Glomerular visceral epithelial cell (primary cell): ENCODE results near the gene TTLL5.

ENCODE experiments used
- DNase-seq: peaks from one replicate; pipeline ENCODE4 v3.0.0-alpha.2; 2016; ENCODE audit errors: extremely low spot score

TTLL5 gene, protein sequence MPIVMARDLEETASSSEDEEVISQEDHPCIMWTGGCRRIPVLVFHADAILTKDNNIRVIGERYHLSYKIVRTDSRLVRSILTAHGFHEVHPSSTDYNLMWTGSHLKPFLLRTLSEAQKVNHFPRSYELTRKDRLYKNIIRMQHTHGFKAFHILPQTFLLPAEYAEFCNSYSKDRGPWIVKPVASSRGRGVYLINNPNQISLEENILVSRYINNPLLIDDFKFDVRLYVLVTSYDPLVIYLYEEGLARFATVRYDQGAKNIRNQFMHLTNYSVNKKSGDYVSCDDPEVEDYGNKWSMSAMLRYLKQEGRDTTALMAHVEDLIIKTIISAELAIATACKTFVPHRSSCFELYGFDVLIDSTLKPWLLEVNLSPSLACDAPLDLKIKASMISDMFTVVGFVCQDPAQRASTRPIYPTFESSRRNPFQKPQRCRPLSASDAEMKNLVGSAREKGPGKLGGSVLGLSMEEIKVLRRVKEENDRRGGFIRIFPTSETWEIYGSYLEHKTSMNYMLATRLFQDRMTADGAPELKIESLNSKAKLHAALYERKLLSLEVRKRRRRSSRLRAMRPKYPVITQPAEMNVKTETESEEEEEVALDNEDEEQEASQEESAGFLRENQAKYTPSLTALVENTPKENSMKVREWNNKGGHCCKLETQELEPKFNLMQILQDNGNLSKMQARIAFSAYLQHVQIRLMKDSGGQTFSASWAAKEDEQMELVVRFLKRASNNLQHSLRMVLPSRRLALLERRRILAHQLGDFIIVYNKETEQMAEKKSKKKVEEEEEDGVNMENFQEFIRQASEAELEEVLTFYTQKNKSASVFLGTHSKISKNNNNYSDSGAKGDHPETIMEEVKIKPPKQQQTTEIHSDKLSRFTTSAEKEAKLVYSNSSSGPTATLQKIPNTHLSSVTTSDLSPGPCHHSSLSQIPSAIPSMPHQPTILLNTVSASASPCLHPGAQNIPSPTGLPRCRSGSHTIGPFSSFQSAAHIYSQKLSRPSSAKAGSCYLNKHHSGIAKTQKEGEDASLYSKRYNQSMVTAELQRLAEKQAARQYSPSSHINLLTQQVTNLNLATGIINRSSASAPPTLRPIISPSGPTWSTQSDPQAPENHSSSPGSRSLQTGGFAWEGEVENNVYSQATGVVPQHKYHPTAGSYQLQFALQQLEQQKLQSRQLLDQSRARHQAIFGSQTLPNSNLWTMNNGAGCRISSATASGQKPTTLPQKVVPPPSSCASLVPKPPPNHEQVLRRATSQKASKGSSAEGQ (N-terminal part only)

DNA sequence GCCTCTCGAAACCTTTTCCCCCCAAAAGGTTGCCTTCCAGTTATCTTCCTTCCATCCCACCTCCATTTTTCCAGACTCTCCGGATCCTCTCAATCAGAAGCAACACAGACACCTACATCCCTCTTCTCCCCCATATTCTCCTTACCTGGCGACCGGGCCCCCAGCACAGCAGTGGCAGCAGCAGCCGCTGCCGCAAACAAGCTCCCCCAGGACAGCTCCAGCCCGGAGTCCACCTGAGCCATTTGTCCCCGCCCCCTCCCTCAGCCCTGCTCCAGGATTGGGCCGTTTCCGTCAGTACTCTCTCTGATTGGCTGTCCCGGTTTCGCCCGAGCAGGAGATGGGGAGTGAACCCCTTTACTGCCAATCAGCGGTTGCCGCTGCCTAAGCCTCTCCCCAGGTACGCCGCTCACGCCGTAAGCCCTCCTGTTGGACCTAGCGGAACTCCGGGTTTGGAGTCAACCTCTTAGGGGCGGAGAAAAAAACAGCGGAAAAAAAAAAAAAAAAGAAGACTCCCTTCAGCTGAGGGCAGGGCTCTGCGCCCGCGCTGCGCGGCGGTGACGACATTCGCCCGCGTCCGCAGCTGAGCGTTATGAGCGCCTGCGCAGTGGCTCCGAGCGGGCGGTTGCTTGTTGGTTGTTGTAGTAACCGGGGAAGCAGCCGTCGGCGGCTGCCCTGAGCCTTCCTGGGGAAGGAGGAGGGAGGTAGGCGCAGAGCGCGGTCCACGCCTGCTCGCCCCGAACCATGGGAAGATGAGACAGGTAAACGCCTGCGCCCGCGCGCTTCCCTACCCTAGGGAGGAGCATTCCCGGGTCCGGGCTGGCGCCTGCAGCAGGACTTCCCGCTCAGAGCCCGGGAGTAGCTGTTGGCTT, at the start of gene TTLL5, which contains the start of gene ERG28:
Gene TTLL5, plus strand, starts transcription at position 617 of the 869 bp plus-strand sequence. CDS start 1,904 bp downstream, outside the sequence.
Gene ERG28, minus strand, starts transcription at position 247 of the 869 bp plus-strand sequence. CDS start 3,374 bp downstream, outside the sequence.
- DNase-seq = peak; percentile 100

DNA sequence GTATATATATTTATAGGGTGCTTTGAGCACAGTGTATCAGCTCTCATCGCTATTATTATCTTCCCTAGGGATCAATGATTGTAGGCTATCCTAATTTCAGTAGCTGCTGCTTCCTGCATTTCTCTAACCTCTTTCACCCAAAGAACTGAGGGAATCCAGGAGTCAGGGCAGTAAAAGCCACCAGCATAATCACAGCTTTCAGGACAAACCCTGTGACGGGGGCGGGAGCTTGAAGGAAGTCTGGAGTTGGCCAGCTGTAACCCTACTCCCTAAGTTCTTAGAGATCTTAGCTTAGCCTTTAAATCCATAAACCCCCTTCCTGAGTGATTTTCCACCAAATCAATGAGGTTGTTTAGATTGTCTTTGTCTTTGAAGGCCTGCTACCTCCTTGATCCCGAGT, 48.9 kb upstream of the TTLL5 start:
- no peak for DNase-seq

DNA sequence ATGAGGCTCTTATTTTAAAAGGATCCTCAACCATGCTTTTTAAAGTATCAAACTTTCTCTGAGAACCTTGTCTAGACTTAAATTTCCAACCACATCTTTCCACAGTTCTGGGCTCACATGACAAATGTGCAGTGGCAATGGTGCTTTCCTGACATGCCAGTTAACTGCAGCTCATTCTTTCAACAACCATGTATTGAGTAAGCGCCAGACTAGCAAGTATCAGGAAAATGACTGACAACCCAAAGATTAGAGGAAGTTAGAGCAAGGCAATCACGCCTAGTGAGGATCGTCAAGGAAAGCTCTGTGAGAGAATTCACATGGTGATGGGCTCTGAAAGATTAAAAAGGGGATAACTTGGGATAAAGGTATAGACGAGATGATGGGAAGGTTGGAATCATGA, 46.9 kb upstream of the TTLL5 start:
- DNase-seq = no peak

DNA sequence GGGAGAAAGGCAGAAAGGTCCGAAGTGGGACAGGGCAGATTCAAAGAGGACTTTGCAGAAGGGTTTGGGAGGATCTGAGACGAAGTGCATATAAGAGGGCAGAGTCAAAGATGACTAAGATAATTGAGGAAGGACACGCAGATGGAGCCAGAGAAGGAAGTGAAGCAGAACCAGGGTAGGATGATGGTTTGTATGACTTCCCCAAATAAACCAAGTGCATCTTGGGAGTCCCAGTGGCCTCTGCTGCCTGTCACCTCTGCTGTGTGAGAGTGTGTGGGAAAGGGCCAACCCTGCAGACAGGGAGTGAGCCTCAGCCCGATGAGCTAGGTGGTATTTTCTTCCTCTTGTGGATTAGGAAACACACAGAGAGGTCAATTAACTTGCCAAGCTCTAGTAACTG, 45.8 kb upstream of the TTLL5 start:
- no peak for DNase-seq

DNA sequence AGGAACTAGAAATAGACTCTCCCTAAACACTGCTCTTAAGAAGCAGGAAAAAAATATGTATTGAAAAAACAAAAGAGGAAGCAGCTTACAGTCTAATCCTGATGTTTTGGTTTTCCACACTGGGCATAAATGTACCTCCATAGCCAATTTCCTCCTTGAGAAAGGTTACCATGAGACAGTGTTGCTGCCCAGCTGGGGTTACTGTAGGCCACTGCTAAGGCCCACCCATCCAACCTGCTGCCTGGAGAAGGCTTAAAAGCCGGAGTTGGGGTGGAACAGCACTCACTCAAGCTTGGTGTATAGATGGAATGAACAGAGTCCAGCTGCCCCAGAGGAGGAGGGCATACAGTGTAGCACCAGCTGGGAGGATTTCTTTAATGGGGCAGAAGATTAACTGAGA, 41.5 kb upstream of the TTLL5 start:
- no peak for DNase-seq

DNA sequence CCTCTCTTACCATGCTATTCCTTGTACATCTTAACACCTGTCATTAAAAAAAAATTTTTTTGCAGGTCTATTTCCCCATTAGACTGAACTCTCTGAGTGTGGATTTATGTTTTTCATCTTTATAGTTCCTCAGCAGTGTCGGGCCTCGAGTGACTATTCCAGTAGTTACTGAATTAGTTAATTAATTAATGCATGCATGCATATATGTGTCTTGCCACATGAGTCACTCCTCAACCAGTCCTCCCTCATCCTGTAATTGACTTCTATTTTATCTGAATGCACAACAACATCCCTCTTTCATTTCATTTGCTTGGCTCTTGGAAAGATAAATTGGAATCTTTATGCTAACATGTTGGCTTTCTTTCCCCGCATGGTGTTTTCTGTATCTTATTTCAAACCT, 36.0 kb upstream of the TTLL5 start:
- no peak for DNase-seq

DNA sequence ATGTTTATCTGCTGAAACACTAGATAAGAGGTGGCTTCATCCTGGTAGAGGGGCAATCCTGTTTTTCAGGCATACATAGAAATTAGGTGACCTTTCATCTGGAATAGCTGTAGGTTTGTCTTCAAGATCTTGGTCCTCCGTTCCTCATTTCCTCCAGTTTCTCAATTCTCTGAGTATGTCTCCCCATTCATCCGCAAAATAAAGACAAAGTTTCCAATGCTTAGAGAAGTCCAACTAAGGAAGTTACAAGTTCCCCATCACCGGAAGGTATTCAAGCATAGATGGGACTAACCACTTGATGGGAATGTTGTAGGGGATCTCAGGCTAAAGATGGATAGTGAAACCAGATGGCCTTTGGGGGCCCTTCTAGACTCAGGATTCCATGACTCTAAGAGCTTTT, 34.6 kb upstream of the TTLL5 start:
- DNase-seq = no peak

DNA sequence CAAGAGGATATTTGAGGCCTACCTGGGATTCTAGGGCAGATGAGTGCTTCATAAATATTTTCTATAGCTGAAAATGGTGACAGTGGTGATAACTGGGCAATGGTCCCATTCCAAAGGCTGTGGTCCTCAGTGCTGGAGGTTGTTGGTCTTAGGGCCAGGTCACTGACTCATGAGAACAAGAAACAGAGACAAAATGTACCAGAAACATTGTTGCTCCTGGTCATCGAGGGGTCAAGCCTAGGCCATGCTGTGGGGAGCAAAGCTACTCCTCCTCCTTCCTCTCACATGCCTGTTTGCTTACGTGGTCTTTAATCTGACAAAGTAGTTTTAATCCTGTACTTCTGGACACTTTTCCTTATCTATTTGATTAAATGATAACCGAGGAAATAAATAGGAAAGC, 34.2 kb upstream of the TTLL5 start:
- DNase-seq = no peak

DNA sequence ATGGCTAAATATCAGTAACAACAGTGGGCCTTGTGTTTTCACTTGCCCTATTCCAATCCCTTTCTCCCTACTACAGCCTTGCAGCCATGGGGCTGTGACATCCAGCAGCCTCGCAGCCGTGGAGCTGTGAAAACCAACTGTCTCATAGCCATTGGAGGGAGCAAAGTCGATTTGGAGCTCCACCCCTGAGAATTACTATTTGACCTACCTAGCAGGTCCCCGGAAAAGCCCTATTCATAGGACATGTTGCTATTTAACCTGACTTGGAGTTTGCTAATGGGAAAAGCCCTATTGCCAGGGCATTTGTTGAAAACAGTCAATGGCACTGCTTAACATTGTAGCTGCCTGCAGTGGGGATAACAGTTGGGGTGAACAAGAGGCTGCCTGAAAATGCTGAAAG, 33.6 kb upstream of the TTLL5 start:
- no peak for DNase-seq

DNA sequence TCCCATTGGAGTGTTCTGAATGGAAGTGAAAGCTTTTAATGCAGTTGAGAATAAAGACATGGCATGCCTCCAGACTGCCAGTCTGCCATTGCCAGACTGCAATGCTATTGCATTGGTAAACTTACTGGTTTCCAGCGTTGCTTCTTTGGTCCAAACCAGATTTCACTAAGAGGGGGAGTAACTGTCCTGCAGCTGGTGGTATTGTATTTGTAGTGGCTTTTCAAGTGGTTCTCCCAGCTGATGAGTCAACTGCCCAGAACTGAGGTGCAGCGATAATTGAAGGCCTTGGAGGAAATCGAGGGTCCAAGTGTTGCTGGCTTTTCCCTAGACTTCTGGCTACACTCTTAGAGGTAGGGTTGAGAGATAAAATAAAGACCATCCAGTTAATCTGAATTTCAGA, 32.2 kb upstream of the TTLL5 start:
- no peak for DNase-seq

DNA sequence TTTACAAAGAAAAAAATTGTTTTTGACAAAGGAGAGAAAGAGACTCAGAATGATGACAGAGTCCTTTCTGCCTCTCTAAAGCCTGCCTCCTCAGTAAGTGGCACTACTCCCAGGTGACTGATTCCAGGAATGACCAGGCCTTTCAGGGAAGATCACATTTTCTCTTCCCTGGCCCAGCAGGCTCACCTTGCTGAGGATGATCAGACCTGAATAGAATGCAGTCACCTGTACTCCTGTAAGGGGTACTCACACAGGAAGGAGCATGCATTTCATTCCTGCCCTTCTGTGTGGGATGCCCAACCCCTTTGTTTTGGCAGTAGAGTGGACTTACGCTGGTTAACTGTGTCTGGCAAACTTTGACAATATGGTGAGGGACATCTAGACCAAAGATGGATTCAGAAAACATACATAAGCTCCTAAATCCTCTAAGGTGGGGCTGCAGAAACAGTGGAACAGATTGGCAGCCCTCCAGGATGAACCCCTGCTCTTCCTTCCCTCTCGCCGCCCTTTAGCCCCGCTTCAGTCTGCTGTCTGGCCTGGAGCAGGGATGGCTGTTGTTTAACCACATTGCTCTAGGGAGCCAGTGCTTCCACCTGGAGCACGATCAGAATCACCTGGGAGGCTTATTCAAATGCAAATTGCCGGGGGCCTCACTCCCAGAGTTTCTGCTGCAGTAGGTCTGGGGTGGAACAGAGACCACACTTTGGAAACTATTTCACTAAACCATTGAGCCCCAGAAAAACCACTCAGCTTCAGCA, 30.2 kb upstream of the TTLL5 start:
- DNase-seq = no peak

DNA sequence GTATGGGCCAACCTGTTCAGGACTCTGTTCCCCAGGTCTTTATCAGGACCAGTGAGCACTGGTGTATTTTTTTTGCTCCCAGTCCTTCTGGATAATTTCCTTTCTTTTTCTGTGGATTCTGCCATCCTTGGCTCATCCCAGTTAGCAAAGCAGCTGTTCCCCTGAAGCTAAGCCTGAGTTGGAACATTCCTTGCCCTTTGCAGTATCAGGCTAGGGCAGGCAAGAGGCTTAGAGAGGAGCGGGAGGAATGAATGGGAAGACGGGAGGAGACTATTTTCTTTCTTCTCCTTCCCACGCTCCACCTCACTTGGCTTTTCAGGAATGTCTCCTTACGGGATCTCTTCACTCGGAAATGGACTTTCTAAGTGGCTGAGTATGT, 29.6 kb upstream of the TTLL5 start:
- DNase-seq = no peak

DNA sequence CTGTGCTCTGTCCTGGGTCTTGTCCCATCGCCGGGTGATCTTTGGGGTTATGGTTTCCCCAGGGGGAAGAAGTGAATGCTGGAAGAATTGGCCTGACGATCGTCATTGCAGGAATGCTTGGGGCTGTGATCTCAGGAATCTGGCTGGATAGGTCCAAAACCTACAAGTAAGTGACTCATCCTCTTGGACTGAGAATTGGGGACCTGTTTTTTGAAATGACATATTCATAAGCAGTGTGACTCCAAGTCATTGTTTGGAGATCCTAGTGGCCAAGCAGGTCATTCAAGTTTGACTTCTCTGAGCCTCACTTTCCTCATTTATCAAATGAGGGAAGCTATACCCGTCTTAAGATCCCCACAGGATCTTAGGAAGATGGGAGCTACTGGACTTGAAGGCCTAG, 26.2 kb upstream of the TTLL5 start:
- DNase-seq = no peak

DNA sequence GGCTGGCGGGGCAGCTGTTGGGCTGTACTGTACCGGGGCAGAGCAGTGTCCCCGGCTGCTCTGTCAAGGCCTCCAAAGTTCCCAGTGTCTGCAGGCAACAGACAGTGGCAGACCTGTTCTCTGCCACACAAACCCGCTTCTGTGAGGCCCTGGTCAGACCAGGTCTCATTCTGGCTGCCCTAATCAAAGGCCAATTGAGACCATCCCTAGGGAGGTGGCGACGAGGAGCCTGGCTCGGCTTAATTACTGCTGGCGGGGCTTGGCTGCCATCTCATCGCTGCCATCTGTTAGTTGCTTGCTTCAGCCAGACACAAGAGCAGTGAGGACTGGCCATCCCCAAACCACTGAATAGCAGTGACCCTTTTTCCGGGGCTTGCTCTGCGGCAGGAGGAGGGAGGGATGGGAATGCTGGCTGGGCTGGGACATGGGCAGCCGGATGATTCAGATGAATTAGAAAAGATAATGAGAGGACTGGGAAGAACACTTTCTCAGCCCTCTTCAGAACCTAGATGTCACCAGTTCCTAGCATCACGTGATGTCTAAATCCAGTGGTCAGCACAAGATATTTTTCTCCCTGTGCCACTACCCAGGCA, 24.9 kb upstream of the TTLL5 start:
- no peak for DNase-seq

DNA sequence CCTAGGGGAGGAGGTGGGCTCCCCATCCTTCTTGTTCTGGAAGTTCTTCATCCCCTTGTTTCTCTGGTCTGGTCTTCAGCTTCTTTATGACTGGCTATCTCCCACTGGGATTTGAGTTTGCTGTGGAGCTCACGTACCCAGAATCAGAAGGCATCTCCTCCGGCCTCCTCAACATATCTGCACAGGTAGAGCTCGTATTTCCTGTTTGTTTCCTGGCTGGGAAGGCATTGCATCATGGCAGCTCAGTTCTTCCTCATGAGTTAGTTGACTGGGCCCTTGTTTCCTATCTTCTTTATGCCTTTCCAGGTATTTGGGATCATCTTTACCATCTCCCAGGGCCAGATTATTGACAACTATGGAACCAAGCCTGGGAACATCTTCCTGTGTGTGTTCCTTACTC, 20.2 kb upstream of the TTLL5 start:
- no peak for DNase-seq

DNA sequence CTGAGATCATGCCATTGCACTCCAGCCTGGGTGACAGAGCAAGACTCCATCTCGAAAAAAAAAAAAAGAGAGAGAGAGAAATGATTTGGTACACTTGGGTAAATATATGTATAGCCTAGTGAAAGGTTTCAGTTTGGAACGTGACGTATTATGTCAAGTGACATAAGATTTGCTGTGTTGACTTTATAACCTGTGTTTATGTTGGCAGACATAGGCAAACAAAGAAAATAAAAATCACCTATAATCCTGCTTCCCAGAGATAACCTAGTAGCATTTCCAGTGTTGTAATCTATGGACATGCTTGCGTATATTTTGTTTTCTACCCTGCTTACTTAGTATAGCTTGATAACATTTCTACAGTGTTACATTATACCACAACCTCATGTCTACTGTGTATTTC, 17.1 kb upstream of the TTLL5 start:
- no peak for DNase-seq

DNA sequence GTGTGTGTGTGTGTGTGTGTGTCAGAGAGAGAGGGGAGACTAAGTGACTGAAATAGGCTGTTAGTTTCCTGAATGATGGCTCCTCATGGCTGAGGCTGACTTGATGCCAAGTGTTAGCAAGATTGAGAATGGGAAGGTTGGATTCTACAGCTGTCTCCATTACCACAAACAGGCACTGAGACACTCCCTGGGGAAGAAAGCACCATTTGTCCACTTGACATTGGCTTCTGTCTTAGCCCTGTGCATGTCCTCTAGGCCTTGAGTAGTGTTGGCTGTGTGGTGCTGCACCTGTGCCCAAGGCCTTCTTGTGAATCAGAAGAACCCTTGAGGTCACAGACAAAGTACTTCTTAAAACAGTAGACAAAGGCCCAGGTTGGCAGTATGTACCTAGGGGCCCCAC, 16.0 kb upstream of the TTLL5 start:
- no peak for DNase-seq

DNA sequence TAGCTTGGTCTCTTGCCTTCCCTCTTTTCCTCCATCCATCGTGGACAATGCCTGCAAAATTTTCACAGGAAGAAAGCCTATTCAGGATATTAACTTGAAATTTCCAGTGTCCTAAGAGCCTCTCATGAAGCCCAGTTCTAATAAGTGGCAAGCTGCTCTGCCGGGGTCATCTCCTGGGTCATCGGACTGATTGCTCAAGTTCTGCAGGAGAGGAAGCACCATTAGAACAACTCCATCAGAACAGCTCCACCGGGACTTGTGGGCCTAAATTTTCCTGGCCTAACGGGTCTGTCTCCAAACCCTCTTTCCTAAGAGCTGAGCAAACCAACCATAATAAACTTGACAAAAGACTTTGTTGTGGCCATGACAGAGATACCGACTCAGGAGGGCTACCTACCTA, 14.3 kb upstream of the TTLL5 start:
- no peak for DNase-seq

DNA sequence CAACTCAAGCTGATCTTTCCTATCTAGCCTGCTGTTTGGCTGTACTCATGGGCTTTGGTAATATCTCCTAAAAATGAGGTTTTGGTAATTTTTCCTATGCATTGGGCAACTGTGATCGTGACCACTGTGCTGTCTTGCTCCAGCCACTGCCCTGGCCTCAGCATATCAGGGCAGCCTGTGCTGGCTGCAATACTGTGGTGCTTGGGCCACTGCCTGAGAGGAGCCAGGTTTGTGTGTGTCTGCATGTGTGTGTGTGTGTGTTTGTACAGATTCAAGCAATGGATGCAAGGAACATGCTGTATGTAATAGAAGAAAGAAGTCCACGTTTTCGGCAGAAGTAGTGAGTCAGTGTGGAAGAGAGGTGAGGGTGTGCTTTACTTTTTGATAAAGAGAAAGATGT, 13.4 kb upstream of the TTLL5 start:
- DNase-seq = peak; percentile 16
